ENCODE results near the gene FAAH. TPM values are rescaled to one million over a fixed set of nuclear protein-coding genes. Genes with fewer than 3 reads are reported as not detected.
A peak's percentile ranks its signal among the peaks of the same experiment; 100 is the strongest.
"Not testable (repeated sequence)": the region's sequence is repeated elsewhere in the genome, so short reads cannot be mapped to it uniquely, and the experiment has no call there.

FAAH gene
- total and polyA plus RNA-seq, 2 of the 4 experiments (the other 2 are of a cell fraction): under 0.01 to 0.19 TPM

- dilution Hi-C loops (cut with HindIII; ENCODE audit: low sequenced_read_pairs, unreplicated experiment) (no loop called here), in situ Hi-C loops (cut with MboI; ENCODE audit: low sequenced_read_pairs) (no loop called here), intact Hi-C loops (cut with micrococcal nuclease) (no loop called here)
- Histone ChIP-seq H3K56ac (ENCODE audit: extremely low read depth, insufficient read depth, low read length) (no peak overlapping the region), H4K5ac (ENCODE audit: low read depth, low read length) (no peak overlapping the region), H3K4me1 (ENCODE audit: control insufficient read depth, insufficient read depth, low read length) (no peaks in the 10 kb centered on the region), H2BK5ac (ENCODE audit: low read depth, low read length, poor library complexity, severe bottlenecking) (no peak overlapping the region), H3K9me1 (ENCODE audit: insufficient read depth, low read length) (no peaks in the 10 kb centered on the region; the same call in 1 of the 2 replicates), H3K79me1 (ENCODE audit: low read depth in 1 of 2, low read length in 2 of 2) (no peaks in the 10 kb centered on the region), H4K20me1 (ENCODE audit: insufficient read depth, low read length) (no peaks in the 10 kb centered on the region), H2BK15ac (ENCODE audit: low read depth, low read length) (no peak overlapping the region), H3K27ac (ENCODE audit: insufficient read depth, low read length) (no peak overlapping the region), H2BK120ac (ENCODE audit: low read depth, low read length) (no peak overlapping the region), H3K4ac (ENCODE audit: low read depth, low read length) (no peak overlapping the region), H3K27me3 (ENCODE audit: control insufficient read depth, insufficient read depth, low read length) (no peaks in the 10 kb centered on the region), H3K36me3 (ENCODE audit: control insufficient read depth, insufficient read depth, low read length) (peaks cover 38% of the 10 kb centered on the region), H3K18ac (ENCODE audit: low read depth, low read length) (no peak overlapping the region), H2AFZ (replicated peaks; ENCODE audit: low read length, poor library complexity) (no peak overlapping the region), H3K4me3 (ENCODE audit: insufficient read depth, low read depth, low read length) (no peak overlapping the region), H2BK20ac (ENCODE audit: low read depth, low read length) (no peak overlapping the region), H3K9me3 (ENCODE audit: control insufficient read depth, insufficient read depth, low read length) (no peaks in the 10 kb centered on the region), H4K8ac (ENCODE audit: low read depth in 2 of 2, low read length in 2 of 2) (no peak overlapping the region), H2AK9ac (replicated peaks; ENCODE audit: low read depth, low read length, poor library complexity) (no peak overlapping the region), H3K9ac (ENCODE audit: low read depth, low read length) (no peak overlapping the region), H2AK5ac (ENCODE audit: low read depth, low read length) (no peak overlapping the region), H3K4me2 (ENCODE audit: low read depth, low read length) (no peak overlapping the region), H3K23ac (ENCODE audit: low read depth, low read length) (no peak overlapping the region), H4K91ac (ENCODE audit: insufficient read depth, low read depth, low read length) (no peak overlapping the region), H3K14ac (replicated peaks; ENCODE audit: low read depth, low read length) (no peak overlapping the region)
- CTCF ChIA-PET: interaction anchor here (1.0 kb wide), 1 partner anchor 16 kb away, joined by 3 read pairs; no protein-coding TSS in a partner anchor
- ATAC-seq (ENCODE audit: low read depth): peak; percentile 49; the same call in 1 of the 2 replicates
- POLR2A ChIA-PET (ENCODE audit: unreplicated experiment): interaction anchor here (0.6 kb wide), 1 partner anchor 9 kb away, joined by 10 read pairs; no protein-coding TSS in a partner anchor
- WGBS, 2 experiments (ENCODE audit: extremely low coverage in 2 of 2, insufficient read length in 1 of 2): 83% methylated on average over 1 of the region's 5 CpGs; no CpG with 5 or more reads in 1 of the 2 experiments
- no TSS peak for BruUV-seq (replicated peaks)
- DNase-seq: peak; percentile 45
- TF ChIP-seq MAFK (IDR thresholded peaks at IDR 0.05; ENCODE audit: low read depth, low read length): no peak
- TF ChIP-seq RCOR1 (IDR thresholded peaks at IDR 0.05; ENCODE audit: insufficient replicate concordance, low read length): no peak
- TF ChIP-seq BHLHE40 (IDR thresholded peaks at IDR 0.05; ENCODE audit: low read depth, low read length): no peak
Observed at GRCh38 chr1:46364612-46365011, 29.5 kb upstream of the FAAH start.

- H2BK120ac ChIP-seq (ENCODE audit: low read depth, low read length); H4K5ac ChIP-seq (ENCODE audit: low read depth, low read length); H3K27me3 ChIP-seq (ENCODE audit: control insufficient read depth, insufficient read depth, low read length); POLR2A ChIA-PET (ENCODE audit: unreplicated experiment); H3K4me1 ChIP-seq (ENCODE audit: control insufficient read depth, insufficient read depth, low read length); H3K18ac ChIP-seq (ENCODE audit: low read depth, low read length); H2BK20ac ChIP-seq (ENCODE audit: low read depth, low read length); H2AFZ ChIP-seq (replicated peaks; ENCODE audit: low read length, poor library complexity); H3K4me3 ChIP-seq (ENCODE audit: insufficient read depth, low read depth, low read length); intact Hi-C loops (cut with micrococcal nuclease); ATAC-seq (ENCODE audit: low read depth); H3K9me1 ChIP-seq (ENCODE audit: insufficient read depth, low read length); DNase-seq; H3K4me2 ChIP-seq (ENCODE audit: low read depth, low read length); H2BK5ac ChIP-seq (ENCODE audit: low read depth, low read length, poor library complexity, severe bottlenecking); H4K91ac ChIP-seq (ENCODE audit: insufficient read depth, low read depth, low read length); H3K14ac ChIP-seq (replicated peaks; ENCODE audit: low read depth, low read length); H3K79me1 ChIP-seq (ENCODE audit: low read depth in 1 of 2, low read length in 2 of 2); H2AK9ac ChIP-seq (replicated peaks; ENCODE audit: low read depth, low read length, poor library complexity); H3K9me3 ChIP-seq (ENCODE audit: control insufficient read depth, insufficient read depth, low read length); H3K27ac ChIP-seq (ENCODE audit: insufficient read depth, low read length); H4K8ac ChIP-seq (ENCODE audit: low read depth in 2 of 2, low read length in 2 of 2); dilution Hi-C loops (cut with HindIII; ENCODE audit: low sequenced_read_pairs, unreplicated experiment); H3K56ac ChIP-seq (ENCODE audit: extremely low read depth, insufficient read depth, low read length); H4K20me1 ChIP-seq (ENCODE audit: insufficient read depth, low read length); in situ Hi-C loops (cut with MboI; ENCODE audit: low sequenced_read_pairs); H3K23ac ChIP-seq (ENCODE audit: low read depth, low read length); H3K4ac ChIP-seq (ENCODE audit: low read depth, low read length); BruUV-seq (replicated peaks); H2BK15ac ChIP-seq (ENCODE audit: low read depth, low read length); H2AK5ac ChIP-seq (ENCODE audit: low read depth, low read length); H3K9ac ChIP-seq (ENCODE audit: low read depth, low read length); CTCF ChIA-PET: not testable (repeated sequence)
- WGBS, 2 experiments (ENCODE audit: extremely low coverage in 2 of 2, insufficient read length in 1 of 2): 100% methylated on average over 1 of the region's 8 CpGs; no CpG with 5 or more reads in 1 of the 2 experiments
- peaks cover 34% of the 10 kb centered on the region for H3K36me3 ChIP-seq (ENCODE audit: control insufficient read depth, insufficient read depth, low read length)
Observed at GRCh38 chr1:46365796-46366195, 28.3 kb upstream of the FAAH start.
